SK-N-SH treated with all-trans-retinoic acid at 6 μM for 48 hours (cell line): ENCODE measurements around the gene PTPRT.

Experiments
- ATAC-seq: fragments of 200-7000 bp; cut with Tn5 transposase; 3 replicates; pipeline ENCODE4 v1.9.1; 2020; ENCODE audit warnings: mild to moderate bottlenecking, moderate library complexity
- ARNTL ChIP-seq: fragments of 450-650 bp; formaldehyde crosslinking; IDR thresholded peaks from 2 replicates; pipeline ENCODE4 v1.5.0; 2020; ENCODE audit warnings: low read depth, mild to moderate bottlenecking, moderate library complexity, borderline replicate concordance
- BACH2 ChIP-seq: fragments of 250-450 bp; sonication (Bioruptor Pico); IDR thresholded peaks from 2 replicates; pipeline ENCODE4 v1.9.0; 2021; ENCODE audit warnings: mild to moderate bottlenecking, borderline replicate concordance
- CSDC2 ChIP-seq: fragments of 250-450 bp; sonication (Bioruptor Pico); IDR thresholded peaks from 2 replicates; pipeline ENCODE4 v1.5.0; 2020; ENCODE audit warnings: mild to moderate bottlenecking, moderate library complexity
- CSRNP3 ChIP-seq: fragments of 250-450 bp; sonication (Bioruptor Pico); IDR thresholded peaks from 2 replicates; pipeline ENCODE4 v1.5.1; 2021; ENCODE audit warnings: mild to moderate bottlenecking, moderate library complexity
- ESRRG ChIP-seq: fragments of 250-450 bp; sonication (Bioruptor Pico); IDR thresholded peaks from 2 replicates; pipeline ENCODE4 v1.6.1; 2021; ENCODE audit warnings: mild to moderate bottlenecking
- GLIS3 ChIP-seq: fragments of 250-450 bp; sonication (Bioruptor Pico); IDR thresholded peaks from 2 replicates; pipeline ENCODE4 v1.5.0; 2020; ENCODE audit warnings: mild to moderate bottlenecking, moderate library complexity
- ISL1 ChIP-seq: fragments of 250-450 bp; sonication (Bioruptor Pico); IDR thresholded peaks from 2 replicates; pipeline ENCODE4 v2.1.2; 2022; ENCODE audit warnings: mild to moderate bottlenecking, moderate library complexity
- OSR1 ChIP-seq: fragments of 250-450 bp; sonication (Bioruptor Pico); IDR thresholded peaks from 2 replicates; pipeline ENCODE4 v1.8.0; 2022; ENCODE audit warnings: moderate library complexity, mild to moderate bottlenecking, inconsistent platforms
- PATZ1 ChIP-seq: fragments of 250-450 bp; sonication (Bioruptor Pico); IDR thresholded peaks from 2 replicates; pipeline ENCODE4 v1.8.0; 2020; ENCODE audit warnings: mild to moderate bottlenecking, moderate library complexity, borderline replicate concordance
- POU6F1 ChIP-seq: fragments of 250-450 bp; sonication (Bioruptor Pico); IDR thresholded peaks from 2 replicates; pipeline ENCODE4 v1.8.0; 2021; ENCODE audit warnings: low read depth, mild to moderate bottlenecking, moderate library complexity, borderline replicate concordance
- PPARA ChIP-seq: fragments of 250-450 bp; sonication (Bioruptor Pico); IDR thresholded peaks from 2 replicates; pipeline ENCODE4 v1.5.0; 2020; ENCODE audit warnings: mild to moderate bottlenecking, borderline replicate concordance
- TCF4 ChIP-seq: fragments of 250-450 bp; sonication (Bioruptor Pico); IDR thresholded peaks from 2 replicates; pipeline ENCODE4 v1.8.0; 2021; ENCODE audit warnings: mild to moderate bottlenecking, moderate library complexity, borderline replicate concordance
- TOX ChIP-seq: fragments of 250-450 bp; sonication (Bioruptor Pico); IDR thresholded peaks from 2 replicates; pipeline ENCODE4 v1.8.0; 2021; ENCODE audit warnings: mild to moderate bottlenecking, moderate library complexity, borderline replicate concordance
- ZC3H10 ChIP-seq: fragments of 250-450 bp; sonication (Bioruptor Pico); IDR thresholded peaks from 2 replicates; pipeline ENCODE4 v1.5.1; 2021; ENCODE audit warnings: mild to moderate bottlenecking, moderate library complexity
- ZFP30 ChIP-seq: fragments of 450-650 bp; formaldehyde crosslinking; IDR thresholded peaks from 2 replicates; pipeline ENCODE4 v1.5.0; 2022; ENCODE audit warnings: mild to moderate bottlenecking, moderate library complexity
- ZNF565 ChIP-seq: fragments of 450-650 bp; formaldehyde crosslinking; conservative IDR thresholded peaks from 2 replicates; pipeline ENCODE4 v1.5.0; 2020; ENCODE audit warnings: low read depth, mild to moderate bottlenecking, moderate library complexity
- ZNF70 ChIP-seq: fragments of 450-650 bp; formaldehyde crosslinking; IDR thresholded peaks from 2 replicates; pipeline ENCODE4 v1.5.0; 2020; ENCODE audit warnings: mild to moderate bottlenecking, moderate library complexity
- ZNF8 ChIP-seq: fragments of 450-650 bp; formaldehyde crosslinking; IDR thresholded peaks from 2 replicates; pipeline ENCODE4 v1.5.0; 2020; ENCODE audit warnings: mild to moderate bottlenecking, moderate library complexity

PTPRT gene

GRCh38 chr20:42955713-42956112 is 234.0 kb downstream of the PTPRT start:
- no peak for TF ChIP-seq PPARA (CRISPR knock-in tag)
- no peak for TF ChIP-seq ARNTL
- no peak for TF ChIP-seq ZFP30 (CRISPR knock-in tag)
- no peak for TF ChIP-seq ZC3H10
- TF ChIP-seq OSR1 = no peak
- TF ChIP-seq GLIS3 (CRISPR knock-in tag) = no peak
- no peak for TF ChIP-seq ZNF565 (CRISPR knock-in tag)
- no peak for TF ChIP-seq ESRRG
- TF ChIP-seq POU6F1 (CRISPR knock-in tag) = no peak
- TF ChIP-seq, all 23 proteins: peak for 0
- ATAC-seq = no peak

GRCh38 chr20:42954951-42955350 is 234.8 kb downstream of the PTPRT start:
- TF ChIP-seq ZNF565 (CRISPR knock-in tag) = no peak
- TF ChIP-seq GLIS3 (CRISPR knock-in tag) = no peak
- no peak for TF ChIP-seq OSR1
- TF ChIP-seq BACH2 (CRISPR knock-in tag) = no peak
- no peak for TF ChIP-seq ZC3H10
- TF ChIP-seq ZNF70 (CRISPR knock-in tag) = no peak
- TF ChIP-seq CSDC2 (CRISPR knock-in tag) = no peak
- TF ChIP-seq ZNF8 (CRISPR knock-in tag) = no peak
- no peak for ATAC-seq

GRCh38 chr20:42949950-42950349 is 239.8 kb downstream of the PTPRT start:
- no peak for ATAC-seq

More at GRCh38 chr20:42949950-42950349, 239.8 kb downstream of the PTPRT start:
- TF ChIP-seq TCF4 (CRISPR knock-in tag) = no peak
- no peak for TF ChIP-seq ZC3H10
- TF ChIP-seq ISL1 (CRISPR knock-in tag) = no peak
- TF ChIP-seq PATZ1 (CRISPR knock-in tag) = no peak
- no peak for TF ChIP-seq GLIS3 (CRISPR knock-in tag)
- no peak for TF ChIP-seq CSDC2 (CRISPR knock-in tag)
- TF ChIP-seq POU6F1 (CRISPR knock-in tag) = no peak
- TF ChIP-seq BACH2 (CRISPR knock-in tag) = no peak
- no peak for TF ChIP-seq ZNF565 (CRISPR knock-in tag)
- TF ChIP-seq ZNF70 (CRISPR knock-in tag) = no peak
- TF ChIP-seq CSRNP3 (CRISPR knock-in tag) = no peak
- TF ChIP-seq TOX (CRISPR knock-in tag) = no peak
